GM19238 (cell line): Measurements from ENCODE around the gene SSR4.

Source experiments
- DNase-seq: peaks from one replicate; pipeline ENCODE4 v3.0.0; 2011; ENCODE audit warnings: low spot score; ENCODE audit not compliant: insufficient read length

Gene SSR4

DNA sequence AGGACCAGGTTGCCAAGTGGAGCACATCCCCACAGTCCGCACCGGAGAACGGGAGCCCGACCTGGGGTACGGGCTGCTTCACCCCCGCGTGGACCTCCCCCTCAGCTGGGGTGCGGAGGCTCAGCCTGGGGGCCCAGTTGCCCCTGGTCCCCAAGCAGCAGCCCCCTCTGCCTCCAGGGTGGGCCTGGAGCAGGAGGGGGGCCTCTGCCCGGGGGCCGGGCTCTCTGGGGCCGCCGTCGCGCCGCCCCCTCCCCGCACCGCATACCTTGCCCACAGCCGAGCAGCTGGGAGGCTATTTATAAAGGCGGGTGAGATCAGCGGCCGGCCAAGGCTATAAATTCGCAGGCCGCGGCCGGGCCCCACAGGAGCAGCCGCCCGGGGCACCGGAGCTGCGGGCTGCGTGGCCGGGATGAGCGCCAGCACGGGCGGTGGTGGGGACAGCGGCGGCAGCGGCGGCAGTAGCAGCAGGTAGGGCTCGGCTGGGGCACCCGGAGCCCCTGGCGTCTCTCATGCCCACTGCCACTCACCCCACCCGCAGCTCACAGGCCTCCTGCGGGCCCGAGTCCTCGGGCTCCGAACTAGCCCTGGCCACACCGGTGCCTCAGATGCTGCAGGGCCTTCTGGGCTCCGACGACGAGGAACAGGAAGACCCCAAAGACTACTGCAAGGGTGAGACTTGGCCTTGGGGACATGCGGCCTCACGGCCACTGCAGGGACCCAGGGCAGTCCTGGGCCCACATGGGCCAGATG, 13.6 kb upstream of the SSR4 start, which contains the start of gene SRPK3:
TSS of gene SRPK3 (plus strand) at position 364 of the 750 bp plus-strand sequence. CDS start at position 410, 46 bp downstream.
- DNase-seq = no peak

DNA sequence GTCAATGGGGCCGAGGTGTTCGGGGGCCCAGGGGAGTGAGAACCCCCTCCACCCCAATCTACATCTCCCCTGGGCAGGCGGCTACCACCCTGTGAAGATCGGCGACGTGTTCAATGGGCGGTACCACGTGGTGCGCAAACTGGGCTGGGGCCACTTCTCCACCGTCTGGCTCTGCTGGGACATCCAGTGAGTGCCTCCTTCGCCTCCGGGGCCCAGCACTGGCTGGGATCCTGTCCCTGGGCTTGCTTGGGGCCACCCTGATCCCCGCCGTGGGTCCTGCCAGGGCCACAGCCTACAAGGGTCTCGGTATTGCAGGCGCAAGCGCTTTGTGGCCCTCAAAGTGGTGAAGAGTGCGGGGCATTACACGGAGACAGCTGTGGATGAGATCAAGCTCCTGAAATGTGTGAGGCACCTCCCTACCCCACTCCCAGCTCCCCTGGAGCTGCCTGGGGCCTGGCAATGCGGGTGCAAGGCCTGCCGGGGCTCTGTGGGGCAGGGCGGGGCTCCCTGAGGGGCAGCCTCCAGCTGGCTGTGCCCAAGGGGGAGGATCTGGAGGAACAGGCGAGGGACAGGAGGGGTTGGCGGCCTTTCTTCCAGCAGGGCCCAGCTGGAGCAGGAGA, 12.9 kb upstream of the SSR4 start:
- no peak for DNase-seq

DNA sequence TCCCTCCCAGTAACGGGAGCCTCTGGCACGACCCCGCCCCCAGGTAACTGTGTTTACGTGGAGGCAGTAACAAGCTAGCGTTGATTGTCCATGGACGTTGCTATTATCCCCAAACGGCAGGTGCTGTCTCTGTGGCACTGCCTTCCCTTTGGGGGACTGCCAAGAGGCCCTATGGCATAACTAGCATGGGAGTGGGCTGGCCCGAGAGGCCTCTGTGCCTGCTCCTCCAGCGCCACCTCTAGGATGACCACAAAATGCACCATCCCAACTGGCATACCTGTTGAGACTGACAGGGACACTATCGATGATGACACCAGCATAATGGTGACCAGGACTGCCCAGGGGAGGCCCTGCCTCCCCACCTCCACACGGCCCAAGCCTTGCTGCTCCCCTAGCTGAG, 12.2 kb upstream of the SSR4 start:
- no peak for DNase-seq

DNA sequence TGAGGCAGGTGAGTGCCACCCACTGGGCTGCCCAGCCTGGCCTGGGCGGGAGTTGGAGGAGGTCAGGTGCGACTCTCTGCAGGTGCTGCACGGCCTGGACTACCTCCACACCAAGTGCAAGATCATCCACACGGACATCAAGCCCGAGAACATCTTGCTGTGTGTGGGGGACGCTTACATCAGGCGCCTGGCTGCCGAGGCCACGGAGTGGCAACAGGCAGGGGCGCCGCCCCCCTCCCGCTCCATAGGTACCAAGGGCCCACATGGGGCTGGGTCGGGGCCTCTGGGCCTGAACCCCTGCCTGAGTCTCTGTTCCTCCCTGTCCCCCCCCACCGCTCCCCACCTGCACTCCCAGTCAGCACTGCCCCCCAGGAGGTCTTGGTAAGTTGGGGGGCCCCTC, 11.6 kb upstream of the SSR4 start:
- DNase-seq = no peak

DNA sequence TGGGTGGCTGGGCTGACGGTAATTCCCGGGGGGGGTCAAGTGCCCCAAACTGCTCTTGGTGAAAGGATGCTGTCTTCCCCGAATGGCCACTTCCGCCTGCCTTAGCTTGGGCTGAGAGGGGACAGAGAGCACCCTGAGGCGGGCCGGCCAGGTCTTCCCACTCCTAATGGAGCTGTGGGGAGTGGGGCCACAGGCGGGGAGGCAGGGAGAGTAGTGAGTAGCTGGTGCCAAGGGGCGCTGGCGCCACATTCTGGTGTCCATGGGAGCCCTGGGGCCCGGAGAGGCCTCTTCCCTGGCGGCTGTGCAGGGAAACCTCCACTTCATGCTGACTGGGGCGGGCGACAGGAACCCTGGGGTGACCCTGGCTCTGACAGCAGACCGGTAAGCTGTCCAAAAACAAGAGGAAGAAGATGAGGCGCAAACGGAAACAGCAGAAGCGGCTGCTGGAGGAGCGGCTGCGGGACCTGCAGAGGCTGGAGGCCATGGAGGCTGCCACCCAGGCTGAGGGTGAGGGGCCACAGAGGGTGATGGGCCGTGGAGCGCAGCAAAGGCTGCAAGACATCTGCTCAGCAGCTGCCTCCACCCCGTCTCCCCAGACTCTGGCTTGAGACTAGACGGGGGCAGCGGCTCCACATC, 11.0 kb upstream of the SSR4 start:
- DNase-seq = no peak

DNA sequence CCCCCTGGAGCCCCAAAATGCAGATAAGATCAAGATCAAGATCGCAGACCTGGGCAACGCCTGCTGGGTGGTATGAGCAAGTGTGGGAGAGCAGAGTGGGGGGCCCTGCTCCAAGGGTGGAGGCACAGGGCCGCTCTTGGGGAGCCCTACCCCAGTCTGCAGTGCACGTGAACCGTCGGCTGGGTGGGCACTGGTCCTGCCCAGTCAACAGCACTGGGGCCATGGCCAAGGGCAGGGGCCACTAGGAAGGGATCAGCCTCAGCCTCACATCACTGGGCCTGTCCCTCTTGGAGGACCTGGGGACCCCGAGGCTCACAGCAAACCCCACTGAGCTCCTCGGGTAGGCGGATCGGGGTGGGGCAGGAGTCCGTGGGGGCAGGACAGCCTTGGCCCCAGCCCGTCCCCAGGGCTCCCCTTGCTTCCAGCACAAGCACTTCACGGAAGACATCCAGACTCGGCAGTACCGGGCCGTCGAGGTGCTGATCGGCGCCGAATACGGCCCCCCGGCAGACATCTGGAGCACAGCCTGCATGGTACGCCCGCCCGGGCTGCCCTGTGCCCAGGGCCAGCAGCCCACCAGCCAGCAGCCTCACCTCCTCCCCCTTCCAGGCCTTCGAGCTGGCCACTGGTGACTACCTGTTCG, 10.0 kb upstream of the SSR4 start:
- DNase-seq = no peak

DNA sequence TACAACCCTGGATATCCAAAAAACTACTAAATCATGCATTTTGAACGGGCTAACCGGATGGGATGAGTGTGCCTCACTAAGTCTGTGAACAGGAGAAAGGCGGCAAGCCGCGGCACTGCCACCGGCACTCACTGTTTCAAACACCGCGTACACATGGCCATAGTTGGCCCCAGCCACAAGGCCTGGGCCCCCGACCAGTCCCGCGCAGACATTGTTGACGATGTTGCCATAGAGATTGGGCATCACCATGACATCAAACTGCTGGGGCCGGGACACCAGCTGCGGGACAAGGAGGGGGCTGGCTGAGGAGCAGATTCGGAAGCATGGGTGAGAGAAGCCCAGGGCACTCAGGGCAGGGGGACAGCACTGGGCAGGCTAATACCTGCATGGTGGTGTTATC, 7.8 kb upstream of the SSR4 start:
- DNase-seq = no peak

DNA sequence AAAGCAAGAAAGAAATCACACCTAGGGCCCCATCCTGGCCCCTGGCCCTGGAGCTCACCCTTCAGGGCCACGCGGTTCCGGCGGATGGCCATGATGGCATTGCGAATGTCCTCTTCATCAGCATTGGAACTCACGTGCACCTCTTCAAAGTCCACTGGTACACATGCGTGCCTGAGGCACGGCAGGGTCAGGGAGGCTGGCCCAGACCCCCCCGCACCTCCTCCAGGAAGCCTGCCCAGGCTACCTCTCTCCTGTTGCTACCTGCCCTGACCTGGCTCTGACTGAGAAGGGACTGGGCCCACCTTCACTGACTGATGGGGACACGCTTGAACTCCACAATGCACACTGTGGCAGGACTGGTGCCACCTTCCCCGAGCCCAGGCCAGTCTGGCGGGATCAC, 4.8 kb upstream of the SSR4 start:
- no peak for DNase-seq

DNA sequence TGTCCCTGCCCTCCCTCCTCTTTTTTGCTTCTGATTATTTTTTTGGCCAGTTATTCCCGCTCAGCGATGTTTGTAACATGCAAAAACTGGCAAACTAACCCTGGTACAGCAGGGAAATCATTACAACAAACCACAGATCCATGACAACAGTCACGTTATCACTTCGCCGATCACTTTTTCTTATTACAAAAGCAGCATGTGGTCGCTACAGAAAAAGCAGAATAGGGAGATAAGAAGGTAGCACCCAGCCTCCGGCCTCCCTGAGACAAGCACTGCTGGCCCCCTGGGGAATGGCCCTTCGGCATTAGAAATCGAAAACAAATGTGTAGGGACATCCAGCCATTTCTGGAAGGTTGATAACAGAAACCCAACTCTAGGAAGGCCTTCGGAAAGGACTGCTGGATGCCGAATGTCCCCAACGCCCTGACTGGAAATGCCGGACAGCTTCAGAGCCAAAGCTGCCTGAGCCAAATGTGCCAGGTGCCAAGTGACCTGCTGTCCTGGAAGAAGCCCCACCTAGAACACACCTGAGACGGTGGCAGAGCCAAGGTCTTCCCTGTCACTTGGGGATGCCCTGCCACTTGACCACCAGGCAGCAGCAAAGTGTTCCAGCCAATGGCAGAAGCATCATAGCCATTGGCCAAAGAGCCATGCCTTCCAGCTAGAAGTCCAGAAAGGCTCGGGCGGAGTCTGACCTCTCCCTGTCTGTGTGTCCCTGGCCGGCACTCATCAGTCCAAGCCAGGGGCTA, 3.2 kb upstream of the SSR4 start:
- no peak for DNase-seq

DNA sequence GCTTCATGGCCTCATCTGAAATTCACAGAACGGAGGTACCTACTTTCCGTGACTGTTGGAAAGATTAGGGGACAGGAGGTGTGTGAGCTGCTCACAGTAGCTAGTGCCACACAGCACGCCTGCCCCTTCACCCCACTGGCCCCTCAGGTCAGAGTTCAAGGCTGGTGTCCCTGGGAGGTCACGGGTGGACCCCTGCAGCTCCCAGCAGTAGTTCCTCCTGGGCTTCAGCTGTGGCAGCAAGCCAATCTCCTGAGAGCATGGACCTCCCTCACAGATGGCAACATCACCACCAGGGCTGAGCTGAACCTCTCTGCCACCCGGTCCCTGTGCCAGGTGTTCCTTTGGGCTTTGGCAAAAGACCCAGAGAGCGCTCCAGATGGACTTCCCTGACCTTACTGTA, 2.1 kb upstream of the SSR4 start:
- DNase-seq = no peak

DNA sequence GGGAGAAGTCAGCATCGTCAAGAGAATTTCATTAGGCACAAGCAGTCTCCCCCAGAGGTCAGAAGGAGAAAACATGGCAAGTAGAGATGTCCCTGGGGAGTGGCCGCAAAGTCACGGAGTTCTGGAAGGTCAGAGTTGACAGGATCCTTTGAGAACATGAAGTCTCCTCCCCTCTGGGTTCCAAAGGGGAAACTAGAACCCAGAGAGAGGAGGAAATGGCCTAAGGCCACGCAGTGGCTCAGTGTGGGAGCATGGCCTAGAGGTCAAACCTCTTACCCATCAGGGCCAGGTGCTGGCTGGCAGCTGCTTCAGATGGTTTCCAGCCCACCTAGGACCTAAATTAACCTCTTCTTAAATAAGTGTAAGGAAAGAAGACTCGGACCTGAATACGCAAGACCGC, 1.2 kb upstream of the SSR4 start:
- DNase-seq = no peak

DNA sequence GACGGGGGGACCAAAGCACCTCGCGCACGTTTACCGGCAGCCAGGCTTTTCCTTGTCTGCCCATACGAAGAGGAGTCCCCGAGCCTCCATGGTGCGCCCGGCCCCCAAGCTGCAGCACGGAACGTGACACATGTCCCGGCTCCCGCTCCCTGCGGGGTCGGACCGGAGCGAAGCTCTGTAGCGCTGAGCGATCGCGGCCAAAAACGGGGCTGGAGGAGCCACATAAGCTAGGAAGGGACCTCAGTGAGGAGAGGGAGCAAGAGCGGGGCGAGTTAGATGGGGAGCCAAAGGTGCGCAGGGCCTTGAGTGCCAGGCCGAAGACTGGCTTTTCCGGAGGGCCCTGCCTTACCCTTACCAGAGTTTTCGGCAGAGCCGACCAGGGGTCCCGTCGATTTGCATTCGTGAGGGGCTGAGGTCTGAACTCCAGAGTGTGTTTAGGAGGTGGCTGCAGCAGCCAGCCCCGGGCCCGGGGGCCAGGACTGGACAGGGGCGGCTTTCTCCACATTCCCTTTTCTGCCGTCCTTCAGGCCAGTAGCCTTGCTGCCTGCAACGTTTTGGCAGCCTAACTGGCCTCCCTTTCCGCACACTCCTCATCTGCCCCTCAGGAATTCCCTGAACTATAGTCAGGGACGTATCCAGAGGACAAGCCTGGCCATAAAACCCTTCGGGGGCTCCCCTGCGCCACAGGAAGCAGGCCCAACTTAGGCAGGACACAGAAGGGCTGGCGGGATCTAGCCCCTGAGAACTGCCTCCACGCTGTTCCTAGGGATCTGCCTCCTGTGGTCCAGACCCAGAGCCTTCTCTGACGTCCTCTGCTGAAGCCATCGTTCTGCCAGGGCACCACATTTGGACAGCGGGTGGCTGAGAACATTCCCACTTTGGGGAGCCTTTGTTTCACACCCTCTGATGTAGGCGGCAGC, 689 bp downstream of the SSR4 start:
- DNase-seq = no peak

DNA sequence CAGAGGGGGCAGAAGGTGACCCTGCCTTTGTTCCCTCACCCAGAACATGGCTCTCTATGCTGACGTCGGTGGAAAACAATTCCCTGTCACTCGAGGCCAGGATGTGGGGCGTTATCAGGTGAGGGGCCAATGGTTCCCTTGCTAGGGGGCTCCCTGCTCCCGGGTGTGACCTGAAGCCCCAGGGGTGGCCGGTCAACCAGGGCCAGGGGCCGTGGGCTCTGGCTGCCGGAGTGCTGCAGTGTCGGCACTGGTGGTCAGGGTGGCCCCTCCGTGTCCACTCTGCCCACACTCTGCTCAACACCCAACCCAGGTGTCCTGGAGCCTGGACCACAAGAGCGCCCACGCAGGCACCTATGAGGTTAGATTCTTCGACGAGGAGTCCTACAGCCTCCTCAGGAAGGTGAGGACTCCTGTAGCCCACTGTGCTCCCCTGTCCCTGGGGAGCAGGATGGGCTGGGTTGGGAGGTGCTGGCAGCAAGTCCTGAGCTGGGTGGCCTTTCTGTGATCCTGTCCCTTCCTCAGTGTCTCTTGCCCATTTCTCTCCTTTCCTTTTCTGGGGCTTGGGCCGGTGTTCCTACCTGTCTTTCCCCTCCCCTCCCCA, 3.0 kb downstream of the SSR4 start:
- DNase-seq = no peak

DNA sequence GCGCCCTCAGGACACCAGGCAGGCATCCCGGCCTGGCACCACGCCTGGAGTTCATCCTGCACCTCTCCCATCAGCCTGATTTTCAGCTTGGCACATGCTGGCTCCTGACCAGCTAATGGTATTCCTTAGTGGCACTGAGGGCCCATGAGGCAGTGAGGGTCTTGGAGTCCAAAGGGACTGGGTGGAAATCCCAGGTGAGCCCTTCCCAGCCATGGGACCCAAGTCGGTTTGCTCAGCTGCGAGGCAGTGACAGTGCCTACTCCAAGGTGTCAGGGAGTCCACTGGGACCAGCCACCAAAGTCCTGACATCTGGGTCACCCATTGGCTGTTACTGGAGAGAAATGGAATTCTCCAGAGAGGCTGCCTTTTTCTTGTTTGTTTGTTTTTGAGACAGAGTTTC, 4.9 kb downstream of the SSR4 start:
- DNase-seq = no peak

DNA sequence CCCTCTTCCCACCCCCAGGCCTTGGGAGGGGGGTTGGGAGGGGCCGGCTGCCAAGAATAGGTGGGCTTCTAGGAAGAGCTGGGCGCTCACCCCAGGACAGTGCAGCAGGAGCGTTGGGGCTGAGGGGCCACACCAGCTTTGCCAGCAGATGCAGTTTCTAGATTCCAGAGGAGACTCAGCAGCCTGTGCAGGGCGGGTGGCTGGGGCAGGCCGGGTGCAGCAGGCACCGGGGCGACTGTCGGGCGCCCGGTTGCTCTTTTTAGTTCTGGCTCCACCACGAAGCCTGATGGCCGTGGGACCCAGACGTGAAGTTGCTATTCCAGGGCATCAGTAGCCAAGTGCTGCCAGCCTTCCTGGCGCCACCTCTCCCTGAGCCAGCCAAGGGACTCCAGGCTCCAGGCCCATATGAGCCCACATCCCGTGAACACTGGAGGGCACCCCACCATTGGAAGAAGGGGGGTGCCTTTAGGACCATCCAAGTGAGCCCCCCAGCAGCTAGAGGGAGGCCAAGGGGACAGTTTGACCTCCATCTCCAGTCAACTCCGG, 5.8 kb downstream of the SSR4 start:
- DNase-seq = no peak

DNA sequence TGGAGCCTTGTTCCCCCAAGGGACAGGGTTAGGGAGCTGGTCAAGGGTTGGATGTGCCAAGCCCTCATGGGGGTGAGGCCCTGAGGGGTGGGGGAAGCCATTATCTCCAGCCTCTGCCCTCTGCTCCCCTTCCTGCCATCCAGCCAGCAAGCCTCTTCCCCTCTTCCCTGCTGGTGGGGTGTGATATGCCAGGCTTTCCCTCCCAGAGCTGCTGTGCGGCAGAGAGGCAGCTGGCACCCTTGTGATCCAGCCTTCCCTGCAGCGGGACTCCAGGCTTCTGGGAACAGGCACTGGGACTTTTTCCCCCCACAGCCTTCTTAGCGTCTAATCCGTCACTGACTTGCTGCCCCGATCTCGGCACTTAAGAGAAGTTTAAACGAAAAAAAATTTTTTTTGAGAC, 6.3 kb downstream of the SSR4 start:
- no peak for DNase-seq

DNA sequence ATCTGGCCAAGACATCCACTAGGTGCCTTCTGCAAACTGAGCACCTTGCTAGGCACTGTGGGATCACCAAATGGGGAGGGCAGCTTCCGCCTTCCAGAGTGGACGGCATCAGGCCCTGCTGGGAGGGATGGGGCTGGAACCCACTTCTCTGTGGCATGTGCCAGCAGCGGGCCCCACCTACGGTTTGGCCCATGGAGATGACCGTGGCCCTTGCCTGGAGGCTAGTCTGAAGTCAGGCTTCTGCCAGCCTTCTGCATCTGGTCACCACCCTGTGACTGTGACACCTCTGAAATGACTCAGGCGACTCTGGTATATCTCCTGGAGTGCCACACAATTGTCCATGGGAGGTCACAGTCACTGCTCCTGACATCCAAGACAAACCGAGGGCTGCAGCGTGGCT, 7.2 kb downstream of the SSR4 start:
- DNase-seq = no peak

DNA sequence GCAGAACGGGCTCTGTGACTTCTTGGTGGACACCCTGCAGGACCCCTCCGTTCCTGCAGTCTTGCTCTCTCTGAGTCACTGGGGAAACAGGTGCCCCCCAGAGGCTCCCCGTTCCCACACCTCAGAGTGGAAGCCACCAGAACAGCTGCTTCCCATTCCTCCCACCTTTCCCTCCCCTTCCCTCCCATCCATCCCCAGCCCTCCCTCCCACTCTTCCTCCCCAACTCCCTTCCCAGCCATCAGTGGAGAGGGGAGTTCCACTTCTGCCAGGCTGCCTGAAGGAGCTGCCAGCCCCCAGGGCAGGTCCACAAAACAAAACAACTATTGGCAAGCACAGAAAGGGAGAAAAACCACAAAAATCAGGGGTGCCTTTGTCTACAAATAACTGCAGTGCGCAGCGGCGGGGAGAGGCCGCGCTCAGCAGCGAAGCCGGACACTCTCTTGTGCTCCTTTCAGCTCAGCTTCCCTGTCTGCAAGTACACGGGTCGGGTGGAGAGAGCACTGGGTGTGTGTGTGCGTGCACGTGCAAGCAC, 8.1 kb downstream of the SSR4 start:
- DNase-seq = no peak
